ENCODE results near the gene BOK.
"Not testable (repeated sequence)": the region's sequence is repeated elsewhere in the genome, so short reads cannot be mapped to it uniquely, and the experiment has no call there.

BOK gene

DNA sequence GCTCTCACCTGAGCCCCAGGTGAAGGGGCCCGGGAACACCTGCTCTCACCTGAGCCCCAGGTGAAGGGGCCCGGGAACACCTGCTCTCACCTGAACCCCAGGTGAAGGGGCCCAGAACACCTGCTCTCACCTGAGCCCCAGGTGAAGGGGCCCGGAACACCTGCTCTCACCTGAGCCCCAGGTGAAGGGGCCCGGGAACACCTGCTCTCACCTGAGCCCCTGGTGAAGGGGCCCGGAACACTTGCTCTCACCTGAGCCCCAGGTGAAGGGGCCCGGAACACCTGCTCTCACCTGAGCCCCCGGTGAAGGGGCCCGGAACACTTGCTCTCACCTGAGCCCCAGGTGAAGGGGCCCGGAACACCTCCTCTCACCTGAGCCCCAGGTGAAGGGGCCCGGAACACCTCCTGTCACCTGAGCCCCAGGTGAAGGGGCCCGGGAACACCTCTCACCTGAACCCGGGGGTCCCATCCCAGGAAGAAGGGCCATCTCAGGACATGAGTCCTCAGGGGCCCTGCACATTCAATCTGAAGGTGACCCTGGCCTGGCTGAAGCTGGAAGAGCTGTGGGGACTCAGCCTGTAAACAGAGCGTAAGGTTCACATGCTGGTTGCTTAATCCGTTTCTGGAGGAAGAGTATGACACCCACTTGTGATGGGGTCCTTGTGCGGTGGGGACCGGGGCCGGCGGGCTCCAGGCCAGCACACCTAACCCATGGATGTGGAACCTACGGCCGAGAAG lies 14.5 kb downstream of the BOK start:
- not testable (repeated sequence) for DNase-seq (ENCODE audit: low spot score)

DNA sequence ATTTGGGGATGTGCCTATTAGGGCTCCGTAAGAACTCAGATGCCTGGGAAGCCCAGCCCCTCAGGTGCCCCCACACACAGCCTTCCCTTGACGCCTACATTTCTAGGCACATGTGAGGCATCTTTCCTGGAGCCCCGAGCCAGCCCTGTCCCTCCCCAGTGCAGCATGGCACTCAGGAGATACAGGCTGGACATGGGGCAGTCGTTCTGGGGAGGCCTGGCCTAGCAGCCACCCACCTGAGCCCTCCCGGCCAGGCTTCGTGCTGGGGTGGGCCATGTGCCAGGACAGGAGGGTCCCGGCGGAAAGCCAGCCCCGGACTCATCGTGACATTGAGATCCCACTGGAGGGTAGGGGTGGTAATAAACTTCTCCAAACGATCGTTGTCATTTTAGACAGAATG lies 15.2 kb downstream of the BOK start:
- no peak for DNase-seq (ENCODE audit: low spot score)

DNA sequence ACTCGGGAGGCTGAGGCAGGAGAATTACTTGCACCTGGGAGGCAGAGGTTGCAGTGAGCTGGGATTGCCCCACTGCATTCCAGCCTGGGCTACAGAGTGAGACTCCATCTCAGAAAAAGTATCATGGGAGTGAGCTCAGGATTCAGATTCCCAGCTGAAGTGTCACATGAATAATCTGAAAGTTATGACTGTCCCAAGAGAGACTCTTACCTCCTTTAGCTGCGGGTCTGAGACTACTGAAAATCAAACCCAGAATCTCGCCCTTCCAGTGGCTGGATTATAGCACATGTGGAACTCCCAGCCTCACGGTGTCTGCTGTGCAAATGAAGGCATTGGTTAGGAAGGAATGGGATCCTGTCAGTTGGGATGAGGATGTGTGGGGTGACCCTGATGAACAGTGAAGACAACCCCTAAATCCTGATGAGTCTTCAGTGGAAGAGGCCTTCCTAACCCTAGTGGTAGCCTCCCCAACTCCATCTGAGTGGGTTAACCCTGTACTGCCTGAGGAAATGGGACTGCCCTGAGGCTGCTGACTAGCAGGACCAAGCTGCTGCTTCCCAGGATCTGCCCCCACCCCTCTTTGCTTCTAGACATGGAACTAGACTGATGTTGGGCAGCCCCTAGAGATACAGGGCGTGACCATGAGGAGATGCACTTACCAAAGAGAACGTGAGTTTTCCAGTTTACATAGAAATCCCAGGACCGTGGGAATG lies 16.5 kb downstream of the BOK start:
- no peak for DNase-seq (ENCODE audit: low spot score)

DNA sequence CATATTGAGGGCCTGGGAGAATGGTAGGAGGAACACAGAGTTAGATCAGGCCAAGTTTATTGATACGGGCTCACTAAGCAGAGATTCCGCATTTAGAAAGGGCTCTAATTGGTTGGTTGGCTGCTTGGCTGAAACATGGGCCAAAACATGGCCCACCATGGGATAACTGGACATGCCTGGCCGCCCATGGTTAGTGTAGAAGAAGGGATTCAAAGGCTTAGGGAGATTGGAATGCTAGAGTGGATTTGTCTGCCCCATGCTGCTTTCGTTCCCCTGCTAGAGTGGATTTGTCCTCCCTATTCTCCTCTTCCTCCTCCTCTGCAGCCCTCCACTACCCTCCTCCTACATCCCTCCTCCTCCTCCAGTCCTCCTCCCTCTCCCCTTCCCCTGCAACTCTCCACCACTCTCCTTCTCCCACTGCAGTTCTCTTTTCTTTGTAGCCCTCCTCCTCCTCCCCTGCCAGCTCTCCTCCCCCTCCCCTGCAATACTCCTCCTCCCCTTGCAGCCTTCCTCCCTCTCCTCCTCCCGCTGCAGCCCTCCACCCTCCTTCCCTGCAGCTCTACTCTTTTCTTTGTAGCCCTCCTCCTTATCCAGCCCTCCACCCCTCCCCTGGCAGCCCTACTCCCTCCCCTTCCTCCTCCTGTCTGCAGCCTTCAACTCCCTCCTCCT lies 17.2 kb downstream of the BOK start:
- no peak for DNase-seq (ENCODE audit: low spot score)

DNA sequence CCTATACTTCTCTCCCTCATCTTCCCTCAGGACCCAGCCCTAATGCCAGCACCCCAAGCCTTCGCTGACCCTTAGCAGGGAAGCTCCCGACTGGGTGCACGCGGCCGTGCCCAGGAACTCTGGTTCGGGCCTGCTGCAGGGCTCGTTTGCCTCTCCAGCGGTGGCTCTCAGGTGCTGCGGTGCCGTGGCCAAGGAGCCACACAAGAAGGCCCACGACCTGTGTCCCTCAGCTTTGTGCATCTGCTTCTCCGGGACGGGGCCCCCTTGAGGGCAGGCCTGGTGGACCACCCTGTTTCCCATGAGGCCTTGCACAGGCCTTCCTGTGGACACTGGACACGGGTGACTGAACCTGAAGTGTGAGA lies 17.7 kb downstream of the BOK start:
- DNase-seq (ENCODE audit: low spot score), result no peak

DNA sequence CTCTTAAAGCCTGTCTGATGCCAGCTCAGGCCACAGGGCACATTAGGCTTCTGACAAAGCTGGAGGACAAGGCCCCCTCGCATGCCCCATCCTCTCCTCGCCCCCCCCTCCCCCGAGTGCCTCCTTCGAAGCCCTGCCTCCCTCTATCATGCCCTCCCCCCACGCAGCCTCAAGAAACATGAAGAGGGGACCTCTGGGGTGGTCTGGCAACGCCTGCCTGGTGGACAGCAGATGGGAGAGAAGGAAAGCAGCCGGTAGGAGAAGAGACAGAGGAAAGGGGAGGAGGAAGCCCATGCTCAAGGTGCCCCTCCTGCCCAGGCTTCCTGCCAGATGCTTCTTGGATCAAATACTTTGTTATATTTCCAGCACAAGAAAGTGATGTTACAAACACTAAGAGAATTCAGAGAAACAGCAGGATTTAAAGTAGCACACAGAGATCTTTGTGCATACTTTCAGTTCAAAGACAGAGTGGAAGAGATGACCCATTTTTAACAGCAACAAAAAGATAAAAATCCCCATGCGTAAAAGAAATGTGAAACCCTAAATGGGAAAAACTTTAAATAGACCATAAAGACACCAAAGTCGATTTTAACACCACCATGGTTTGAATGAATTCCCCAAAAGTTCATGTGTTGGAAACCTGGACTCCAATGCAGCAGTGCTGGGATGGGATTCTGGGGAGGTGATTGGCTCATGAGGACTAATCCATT lies 19.0 kb downstream of the BOK start:
- DNase-seq (ENCODE audit: low spot score), result peak; percentile 40

DNA sequence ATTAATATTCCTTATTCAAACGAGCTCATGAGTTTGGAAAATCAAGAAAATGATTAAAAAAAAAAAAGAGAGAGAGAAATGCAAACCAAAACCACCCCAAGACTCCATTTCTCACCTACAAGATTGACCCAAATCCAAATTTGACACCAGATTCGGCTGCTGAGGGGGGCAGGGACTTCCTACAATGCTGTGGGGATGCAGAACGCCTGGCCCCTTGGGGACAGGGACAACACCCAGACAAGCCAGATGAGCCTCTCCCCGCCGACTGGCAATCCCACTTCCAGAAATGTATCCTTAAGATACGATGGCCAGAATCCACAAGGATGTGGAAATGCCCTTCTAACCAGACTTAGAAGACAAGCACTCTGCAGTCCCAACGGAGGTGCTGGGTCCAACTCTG lies 20.7 kb downstream of the BOK start:
- DNase-seq (ENCODE audit: low spot score), result no peak

DNA sequence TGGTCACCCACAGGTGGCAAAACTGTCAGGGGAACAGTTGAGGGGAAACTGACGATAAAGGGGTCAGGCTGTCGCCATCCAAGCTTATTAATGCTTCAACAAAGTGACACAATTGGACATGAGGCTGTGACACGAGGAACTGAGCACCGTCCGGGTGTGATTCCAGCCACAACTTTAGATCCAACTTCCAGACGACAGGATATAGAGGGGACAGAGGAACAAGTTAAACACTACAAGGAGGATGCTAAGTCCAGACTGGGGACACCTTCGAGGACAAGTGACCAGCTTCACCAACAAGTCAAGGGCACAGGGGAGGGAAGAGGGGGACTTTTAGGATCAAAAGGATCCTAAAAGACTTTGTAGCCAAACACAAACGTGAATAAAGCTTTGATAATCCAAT lies 23.8 kb downstream of the BOK start:
- DNase-seq (ENCODE audit: low spot score), result no peak

DNA sequence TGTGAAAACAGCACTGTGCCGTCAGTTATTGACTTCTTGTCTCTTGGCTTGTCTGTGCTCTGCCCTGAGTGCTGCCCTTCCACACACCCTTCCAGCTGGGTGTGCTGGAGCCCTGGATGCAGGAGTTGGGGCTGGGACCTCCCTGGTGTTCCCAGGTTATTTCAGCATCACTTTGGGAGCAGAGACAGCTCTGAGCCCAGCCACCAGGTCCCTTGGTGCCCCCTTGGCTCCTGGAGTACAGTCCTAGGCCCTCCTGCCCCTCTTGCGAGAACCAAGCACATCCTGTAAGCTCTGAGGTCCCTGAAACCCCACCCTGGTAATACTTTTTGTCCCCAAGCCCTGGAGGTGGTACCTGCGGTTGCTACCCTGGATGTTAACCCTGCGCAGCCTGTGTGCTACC lies 24.3 kb downstream of the BOK start:
- DNase-seq (ENCODE audit: low spot score), result no peak

DNA sequence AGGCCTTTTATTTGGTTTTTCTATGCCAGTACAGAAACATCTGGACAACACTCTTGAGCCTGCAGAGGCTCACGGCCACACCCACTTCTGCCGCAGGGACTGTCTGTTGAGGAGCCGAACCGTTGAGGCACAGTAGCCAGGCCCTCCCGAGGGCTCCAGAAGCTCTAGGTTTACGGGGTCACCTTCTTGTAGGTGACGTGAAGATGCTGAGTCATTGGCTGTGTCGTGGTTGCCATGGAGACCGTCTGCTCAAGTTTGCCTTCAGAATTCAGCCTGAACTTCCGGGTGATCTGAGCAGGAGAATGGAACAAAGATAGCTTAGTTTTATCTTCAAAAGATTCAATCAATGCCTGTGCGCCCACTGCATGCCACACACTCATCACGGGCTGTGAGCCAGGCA lies 25.9 kb downstream of the BOK start:
- DNase-seq (ENCODE audit: low spot score), result no peak

DNA sequence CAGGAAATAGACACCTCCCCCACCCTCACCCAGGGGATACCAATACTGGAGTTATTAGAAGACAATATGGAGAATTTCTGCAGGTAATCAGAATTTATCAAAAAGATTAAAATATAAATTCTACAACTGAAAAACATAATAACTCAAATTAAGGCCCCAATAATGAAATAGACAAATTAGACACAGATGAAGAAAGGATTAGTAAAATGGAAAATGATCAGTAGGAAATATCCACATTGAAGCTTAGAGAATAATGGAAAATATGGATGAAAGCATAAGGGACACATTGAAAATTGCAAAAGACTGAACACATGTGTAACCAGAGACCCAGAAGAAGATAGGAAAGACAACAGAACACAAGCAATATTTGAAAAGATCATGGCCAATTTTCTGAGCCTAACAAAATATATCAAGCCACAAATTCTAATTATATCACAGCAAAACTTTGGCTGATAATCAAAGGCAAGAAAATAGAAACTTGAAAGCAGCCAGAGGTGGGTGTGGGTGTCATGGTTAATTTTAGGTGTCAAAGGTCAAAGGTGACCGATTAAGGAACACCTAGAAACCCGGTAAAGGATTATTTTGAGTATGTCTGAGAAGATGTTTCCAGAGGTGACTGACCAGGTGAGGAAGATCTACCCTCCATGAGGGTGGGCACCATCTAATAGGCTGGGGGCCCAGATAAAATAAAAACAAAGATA lies 28.2 kb downstream of the BOK start:
- DNase-seq (ENCODE audit: low spot score), result no peak

DNA sequence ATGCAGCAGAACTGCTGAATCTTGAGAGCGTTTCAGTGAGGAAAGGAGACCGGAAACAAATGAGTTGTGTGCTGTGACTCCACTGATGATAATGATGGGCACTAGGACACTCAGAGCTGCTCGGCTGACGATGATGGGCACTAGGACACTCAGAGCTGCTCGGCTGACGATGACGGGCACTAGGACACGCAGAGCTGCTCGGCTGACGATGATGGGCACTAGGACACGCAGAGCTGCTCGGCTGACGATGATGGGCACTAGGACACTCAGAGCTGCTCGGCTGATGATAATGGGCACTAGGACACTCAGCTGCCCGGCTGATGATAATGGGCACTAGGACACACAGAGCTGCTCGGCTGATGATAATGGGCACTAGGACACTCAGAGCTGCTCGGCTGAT lies 31.3 kb downstream of the BOK start:
- not testable (repeated sequence) for DNase-seq (ENCODE audit: low spot score)

DNA sequence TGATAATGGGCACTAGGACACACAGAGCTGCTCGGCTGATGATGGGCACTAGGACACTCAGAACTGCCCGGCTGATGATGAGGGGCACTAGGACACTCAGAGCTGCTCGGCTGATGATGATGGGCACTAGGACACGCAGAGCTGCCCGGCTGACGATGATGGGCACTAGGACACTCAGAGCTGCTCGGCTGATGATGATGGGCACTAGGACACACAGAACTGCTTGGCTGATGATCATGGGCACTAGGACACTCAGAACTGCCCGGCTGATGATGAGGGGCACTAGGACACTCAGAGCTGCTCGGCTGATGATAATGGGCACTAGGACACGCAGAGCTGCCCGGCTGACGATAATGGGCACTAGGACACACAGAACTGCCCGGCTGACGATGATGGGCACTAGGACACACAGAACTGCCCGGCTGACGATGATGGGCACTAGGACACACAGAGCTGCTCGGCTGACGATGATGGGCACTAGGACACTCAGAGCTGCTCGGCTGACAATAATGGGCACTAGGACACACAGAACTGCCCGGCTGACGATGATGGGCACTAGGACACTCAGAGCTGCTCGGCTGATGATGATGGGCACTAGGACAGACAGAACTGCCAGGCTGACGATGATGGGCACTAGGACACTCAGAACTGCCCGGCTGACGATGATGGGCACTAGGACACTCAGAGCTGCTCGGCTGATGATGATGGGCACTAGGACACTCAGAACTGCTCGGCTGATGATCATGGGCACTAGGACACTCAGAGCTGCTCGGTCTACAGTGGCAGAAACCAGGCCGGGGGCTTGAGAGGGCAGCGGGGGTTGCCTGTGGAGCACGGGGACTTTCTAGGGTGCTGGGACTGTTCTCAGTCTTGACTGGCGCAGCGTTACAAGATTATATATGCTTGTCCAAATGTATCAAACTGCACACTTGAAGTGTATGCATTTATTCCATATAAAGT lies 32.2 kb downstream of the BOK start:
- DNase-seq (ENCODE audit: low spot score), result not testable (repeated sequence)

DNA sequence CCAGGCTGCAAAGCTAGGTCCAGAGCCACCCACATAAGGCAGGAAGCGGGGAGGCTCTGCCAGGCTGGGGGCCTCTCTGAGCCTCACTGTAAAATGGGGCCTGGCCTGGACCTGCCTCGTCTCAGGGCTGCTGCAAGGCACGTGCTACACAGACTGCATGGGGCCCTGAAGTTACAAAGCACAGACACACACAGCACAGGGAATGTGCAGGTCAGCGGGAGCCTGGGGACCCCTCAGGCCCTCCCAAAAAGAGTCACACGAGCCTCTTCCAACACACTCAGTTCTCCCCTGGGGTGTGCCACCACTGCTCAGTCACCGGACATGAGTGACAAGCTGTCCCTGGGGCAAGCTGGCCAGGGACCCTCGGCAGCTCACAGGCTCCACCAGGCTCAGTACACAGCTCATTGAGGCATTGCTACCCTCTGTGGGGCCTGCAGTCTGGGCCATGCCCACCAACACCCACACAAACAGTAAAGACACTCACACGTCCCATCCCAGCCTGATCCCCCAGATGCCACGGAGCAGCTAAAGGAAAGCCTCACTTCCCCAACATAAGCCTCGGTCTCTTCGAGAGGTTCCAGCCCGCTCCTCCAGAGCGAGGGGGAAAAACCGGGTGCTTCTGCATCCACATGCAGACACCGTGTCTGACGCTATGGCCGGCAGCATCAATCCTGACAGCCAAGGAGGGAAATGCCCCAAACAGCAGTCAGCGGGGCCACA lies 33.7 kb downstream of the BOK start:
- no peak for DNase-seq (ENCODE audit: low spot score)

DNA sequence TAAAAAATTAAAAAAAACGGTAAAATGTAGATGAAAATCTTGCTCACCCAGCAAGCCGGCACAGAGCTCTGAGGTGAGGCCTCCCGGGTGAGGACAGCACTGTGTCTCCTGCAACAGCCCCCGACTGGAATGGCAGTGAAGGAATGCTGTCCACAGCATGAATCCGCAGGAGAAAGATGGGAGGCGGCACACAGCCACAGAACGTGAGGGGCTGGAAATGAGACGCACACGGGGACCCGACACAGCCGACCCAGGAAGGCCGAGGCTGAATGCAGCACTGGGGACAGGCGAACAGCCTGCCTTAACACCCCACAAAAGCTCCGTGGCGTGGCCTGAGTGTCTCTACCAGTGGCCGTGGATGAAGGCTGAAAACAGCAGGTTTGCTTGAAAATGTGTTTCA lies 34.7 kb downstream of the BOK start:
- no peak for DNase-seq (ENCODE audit: low spot score)

DNA sequence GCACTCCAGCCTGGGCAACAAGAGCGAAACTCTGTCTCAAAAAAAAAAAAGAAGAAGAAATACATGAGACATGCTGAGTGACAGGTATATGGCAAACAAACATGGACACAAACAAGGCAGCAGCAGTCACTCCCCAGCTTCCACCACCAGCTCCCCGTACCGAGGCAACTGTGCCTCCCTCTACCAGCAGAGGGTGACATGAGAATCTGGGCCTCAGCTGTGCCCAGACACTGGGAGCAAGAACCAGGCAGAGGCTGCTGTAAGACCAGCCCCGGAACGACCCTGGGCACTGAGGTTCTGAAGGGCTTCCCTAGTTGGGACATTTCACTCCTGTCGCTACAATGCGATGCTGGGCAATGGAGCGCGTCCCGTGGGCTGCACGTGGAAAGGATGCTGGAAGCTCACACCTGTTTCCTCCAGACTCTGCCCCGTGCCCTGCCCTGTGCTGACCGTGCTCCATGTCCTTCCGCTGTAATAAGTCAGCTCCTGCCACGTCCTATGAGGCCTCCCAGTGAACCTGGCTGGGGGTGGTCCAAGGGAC lies 37.1 kb downstream of the BOK start:
- no peak for DNase-seq (ENCODE audit: low spot score)

DNA sequence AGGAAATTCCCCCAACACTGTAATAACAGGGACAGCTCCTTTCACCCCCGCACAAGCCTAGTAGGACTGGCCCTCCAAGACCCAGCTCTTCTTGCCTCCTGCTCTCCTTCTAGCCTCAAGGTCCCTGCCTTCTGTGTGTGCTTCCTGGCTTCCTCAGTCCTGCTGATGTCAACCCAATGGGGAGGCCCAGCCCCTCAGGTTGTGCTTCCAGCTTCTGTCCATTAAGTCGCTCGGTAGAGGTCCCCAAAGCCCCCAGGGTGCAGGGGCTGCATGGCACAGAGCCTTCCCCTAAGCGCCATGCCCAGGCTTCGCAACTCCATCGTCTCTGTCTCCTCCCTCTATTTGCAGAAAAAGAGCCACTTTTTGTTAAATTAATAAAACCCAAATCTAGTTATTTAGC lies 39.0 kb downstream of the BOK start:
- no peak for DNase-seq (ENCODE audit: low spot score)

DNA sequence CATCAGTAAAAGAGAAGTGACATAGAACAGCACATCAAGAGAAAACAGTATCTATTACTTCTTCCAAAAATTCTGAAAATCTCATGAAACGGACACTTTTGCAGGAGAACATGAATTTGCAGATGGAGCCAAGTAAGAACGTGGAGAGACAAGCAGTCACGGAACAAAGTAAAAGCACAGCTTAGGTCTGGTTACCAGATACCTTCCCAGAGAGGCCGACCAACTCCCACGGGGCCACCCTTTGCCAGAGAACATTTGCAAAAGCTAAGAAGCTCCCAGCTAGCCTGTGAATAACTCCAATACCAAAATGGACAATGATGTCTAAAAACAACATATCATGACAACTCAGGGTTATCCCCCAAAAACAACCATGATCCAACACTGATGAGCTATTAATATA lies 39.5 kb downstream of the BOK start:
- no peak for DNase-seq (ENCODE audit: low spot score)

DNA sequence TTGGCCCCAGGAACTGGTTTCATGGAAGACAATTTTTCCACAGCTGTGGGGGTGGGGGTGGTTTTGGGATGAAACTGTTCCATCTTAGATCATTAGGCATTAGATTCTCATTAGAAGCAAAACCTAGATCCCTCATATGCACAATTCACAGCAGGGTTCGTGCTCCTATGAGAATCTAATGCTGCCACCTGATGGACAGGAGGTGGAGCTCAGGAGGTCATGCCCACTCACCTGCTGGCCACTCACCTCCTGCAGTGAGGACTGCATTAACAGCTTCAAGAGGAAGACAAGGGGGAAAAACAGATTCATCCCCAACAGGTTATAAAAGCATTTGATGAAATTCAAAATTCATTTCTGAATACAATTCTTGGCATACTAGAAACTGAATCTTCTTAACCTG lies 39.9 kb downstream of the BOK start:
- DNase-seq (ENCODE audit: low spot score), result no peak

DNA sequence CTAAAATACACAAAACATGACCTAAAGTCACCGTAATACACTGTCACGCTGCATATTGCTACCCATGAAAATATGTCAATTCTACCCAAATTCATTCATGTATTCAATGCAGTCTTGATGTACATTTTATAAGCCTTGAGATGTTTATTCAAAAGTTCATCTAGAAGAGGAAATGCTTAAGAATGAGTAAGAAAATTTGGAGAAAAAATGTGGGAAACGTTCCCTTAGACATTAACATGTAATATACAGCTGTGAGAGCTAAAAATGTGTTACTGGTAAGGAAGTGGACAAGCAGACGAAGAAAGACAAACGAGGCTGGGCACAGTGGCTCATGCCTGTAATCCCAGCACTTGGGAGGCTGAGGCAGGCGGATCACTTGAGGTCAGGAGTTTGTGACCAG lies 41.1 kb downstream of the BOK start:
- no peak for DNase-seq (ENCODE audit: low spot score)

All from pons (tissue), 1 donor.